ENCODE data around the gene WDR6. TPM values are rescaled to one million over a fixed set of nuclear protein-coding genes. Genes with fewer than 3 reads are reported as not detected.
"Not testable (repeated sequence)": the region's sequence is repeated elsewhere in the genome, so short reads cannot be mapped to it uniquely, and the experiment has no call there.

Gene WDR6
- total and polyA plus RNA-seq, 4 donors: 29.4 to 50.9 (median 47.0) TPM

DNA sequence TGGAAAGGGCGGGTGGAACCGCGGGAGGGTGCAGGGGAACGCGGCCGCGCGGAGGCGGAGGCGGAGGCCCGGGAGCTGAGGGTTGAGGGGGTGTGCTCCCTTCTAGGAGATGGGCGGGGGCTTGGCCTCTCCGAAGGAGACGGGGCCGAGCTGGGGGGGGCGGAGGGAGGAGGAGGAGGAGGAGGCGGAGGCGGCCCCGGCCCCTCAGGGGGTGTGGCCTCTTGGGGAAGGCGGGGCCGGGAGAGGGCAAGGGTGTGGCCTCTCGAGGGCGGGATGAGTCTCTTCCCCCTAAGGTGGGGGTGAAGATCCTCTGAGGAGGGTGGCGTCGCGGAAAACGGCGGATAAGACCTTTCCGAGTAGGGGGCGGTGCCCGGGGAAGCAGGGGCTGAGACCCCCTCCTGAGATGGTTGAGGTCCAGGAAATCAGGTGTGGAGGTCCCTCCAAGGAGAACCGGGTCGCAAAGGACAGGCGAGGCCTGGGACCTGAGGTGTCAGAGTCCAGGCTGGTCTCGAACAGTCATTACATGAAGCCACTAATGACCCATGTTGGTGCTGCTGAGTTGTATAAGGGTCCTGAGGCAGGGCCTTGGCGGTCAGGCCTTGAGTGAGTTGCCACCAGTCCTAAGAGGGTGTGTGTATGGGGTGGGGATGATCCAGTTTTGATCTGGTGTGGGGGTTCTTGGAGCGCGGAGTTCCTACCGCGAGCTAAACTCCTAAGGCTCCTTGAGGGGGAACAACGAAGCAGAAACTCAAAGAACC, 759 bp downstream of the WDR6 start:
- Histone ChIP-seq H3K4me3 (ENCODE audit: low read depth in 1 of 3, low read length in 3 of 3) (peak overlapping the region in 2 of 3 donors; percentile 64 to 69), H3K27me3 (ENCODE audit: control insufficient read depth in 4 of 4, insufficient read depth in 4 of 4, low read length in 3 of 4) (no peaks in the 10 kb centered on the region), H3K9me3 (ENCODE audit: control insufficient read depth in 4 of 4, low read length in 3 of 4) (no peaks in the 10 kb centered on the region), H3K27ac (ENCODE audit: low read depth in 1 of 2, low read length in 2 of 2) (peak overlapping the region; percentile 80 to 98), H3K9ac (ENCODE audit: low read depth in 1 of 2, low read length in 2 of 2) (peak overlapping the region in 1 of 2 donors; percentile 81), H3K36me3 (ENCODE audit: control insufficient read depth in 4 of 4, insufficient read depth in 3 of 4, low read depth in 1 of 4, low read length in 3 of 4) (peaks cover 0 to 16% (median 2%) of the 10 kb centered on the region in 4 donors), H3K4me1 (ENCODE audit: control insufficient read depth in 4 of 4, insufficient read depth in 4 of 4, low read length in 3 of 4) (peaks cover 6 to 31% (median 20%) of the 10 kb centered on the region in 4 donors)
- peak; percentile 94 for DNase-seq (ENCODE audit: low spot score)
- 23% methylated on average over 41 of the region's 41 CpGs for WGBS
- TF ChIP-seq ATF3 (IDR thresholded peaks at IDR 0.05) (no peak), FOXA2 (IDR thresholded peaks at IDR 0.05) (no peak), HNF4G (IDR thresholded peaks at IDR 0.05) (no peak), GABPA (IDR thresholded peaks at IDR 0.05 in 1 of 2, conservative IDR thresholded peaks at IDR 0.05 in 1 of 2) (no peak), YY1 (IDR thresholded peaks at IDR 0.05) (no peak), TAF1 (conservative IDR thresholded peaks at IDR 0.05) (no peak), JUND (IDR thresholded peaks at IDR 0.05) (no peak), EGR1 (IDR thresholded peaks at IDR 0.05; ENCODE audit: low read depth in 2 of 2) (no peak), SP1 (IDR thresholded peaks at IDR 0.05) (no peak)
- TF ChIP-seq, protein P1, sequence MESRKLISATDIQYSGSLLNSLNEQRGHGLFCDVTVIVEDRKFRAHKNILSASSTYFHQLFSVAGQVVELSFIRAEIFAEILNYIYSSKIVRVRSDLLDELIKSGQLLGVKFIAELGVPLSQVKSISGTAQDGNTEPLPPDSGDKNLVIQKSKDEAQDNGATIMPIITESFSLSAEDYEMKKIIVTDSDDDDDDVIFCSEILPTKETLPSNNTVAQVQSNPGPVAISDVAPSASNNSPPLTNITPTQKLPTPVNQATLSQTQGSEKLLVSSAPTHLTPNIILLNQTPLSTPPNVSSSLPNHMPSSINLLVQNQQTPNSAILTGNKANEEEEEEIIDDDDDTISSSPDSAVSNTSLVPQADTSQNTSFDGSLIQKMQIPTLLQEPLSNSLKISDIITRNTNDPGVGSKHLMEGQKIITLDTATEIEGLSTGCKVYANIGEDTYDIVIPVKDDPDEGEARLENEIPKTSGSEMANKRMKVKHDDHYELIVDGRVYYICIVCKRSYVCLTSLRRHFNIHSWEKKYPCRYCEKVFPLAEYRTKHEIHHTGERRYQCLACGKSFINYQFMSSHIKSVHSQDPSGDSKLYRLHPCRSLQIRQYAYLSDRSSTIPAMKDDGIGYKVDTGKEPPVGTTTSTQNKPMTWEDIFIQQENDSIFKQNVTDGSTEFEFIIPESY (IDR thresholded peaks at IDR 0.05): no peak

DNA sequence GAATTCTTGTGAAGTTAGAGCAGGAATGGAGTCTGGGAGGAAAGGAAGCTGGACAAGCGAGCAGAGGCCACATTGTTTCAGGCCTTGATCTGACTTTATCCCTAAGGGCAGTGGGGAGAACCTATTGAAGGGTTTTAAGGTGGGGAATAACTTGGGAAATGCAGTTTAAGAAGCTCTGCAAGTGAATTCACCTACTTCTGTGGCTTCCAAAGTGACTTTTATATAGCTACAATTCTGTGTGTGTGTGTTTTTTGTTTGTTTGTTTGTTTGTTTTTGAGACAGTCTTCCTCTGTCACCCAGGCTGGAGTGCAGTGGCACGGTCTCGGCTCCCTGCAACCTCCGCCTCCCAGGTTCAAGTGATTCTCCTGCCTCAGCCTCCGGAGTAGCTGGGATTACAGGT, 1.4 kb downstream of the WDR6 start:
- peaks cover 6 to 31% (median 20%) of the 10 kb centered on the region in 4 donors for H3K4me1 ChIP-seq (ENCODE audit: control insufficient read depth in 4 of 4, insufficient read depth in 4 of 4, low read length in 3 of 4)
- WGBS: 94% methylated on average over 5 of the region's 5 CpGs
- H3K4me3 ChIP-seq (ENCODE audit: low read depth in 1 of 3, low read length in 3 of 3); H3K9ac ChIP-seq (ENCODE audit: low read depth in 1 of 2, low read length in 2 of 2); H3K9me3 ChIP-seq (ENCODE audit: control insufficient read depth in 4 of 4, low read length in 3 of 4); DNase-seq (ENCODE audit: low spot score); H3K27me3 ChIP-seq (ENCODE audit: control insufficient read depth in 4 of 4, insufficient read depth in 4 of 4, low read length in 3 of 4): not testable (repeated sequence)
- peaks cover 0 to 18% (median 2%) of the 10 kb centered on the region in 4 donors for H3K36me3 ChIP-seq (ENCODE audit: control insufficient read depth in 4 of 4, insufficient read depth in 3 of 4, low read depth in 1 of 4, low read length in 3 of 4)
- H3K27ac ChIP-seq (ENCODE audit: low read depth in 1 of 2, low read length in 2 of 2): peak overlapping the region in 1 of 2 donors; percentile 64

DNA sequence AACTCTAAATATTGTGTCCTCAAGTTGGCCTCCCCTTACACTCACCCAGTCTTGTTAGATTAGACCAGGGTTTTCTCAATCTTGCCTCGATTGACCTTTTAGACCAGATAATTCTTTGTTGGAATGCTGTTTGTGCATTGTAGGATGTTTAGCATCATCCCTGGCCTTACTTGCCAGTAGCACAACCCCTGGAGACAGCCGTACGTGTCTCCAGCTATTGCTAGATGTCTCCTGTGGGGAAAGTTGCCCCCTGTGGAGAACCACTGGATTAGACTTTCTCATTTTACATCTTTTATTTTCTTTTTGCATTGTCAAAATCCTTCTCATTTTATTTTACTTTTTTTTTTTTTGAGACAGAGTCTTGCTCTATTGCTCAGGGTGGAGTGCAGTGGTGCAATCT, 2.2 kb downstream of the WDR6 start:
- no peak overlapping the region for H3K4me3 ChIP-seq (ENCODE audit: low read depth in 1 of 3, low read length in 3 of 3)
- no peak overlapping the region for H3K27ac ChIP-seq (ENCODE audit: low read depth in 1 of 2, low read length in 2 of 2)
- H3K27me3 ChIP-seq (ENCODE audit: control insufficient read depth in 4 of 4, insufficient read depth in 4 of 4, low read length in 3 of 4): no peaks in the 10 kb centered on the region
- TF ChIP-seq RAD21 (IDR thresholded peaks at IDR 0.05) (no peak), RXRA (IDR thresholded peaks at IDR 0.05) (no peak), ATF3 (IDR thresholded peaks at IDR 0.05) (no peak), MAX (IDR thresholded peaks at IDR 0.05) (no peak), NR2F2 (IDR thresholded peaks at IDR 0.05) (no peak), TAF1 (conservative IDR thresholded peaks at IDR 0.05) (no peak), FOXA2 (IDR thresholded peaks at IDR 0.05) (no peak), HNF4A (conservative IDR thresholded peaks at IDR 0.05) (no peak), CTCF (IDR thresholded peaks at IDR 0.05; ENCODE audit: low read depth, low read length, missing input control) (no peak), EGR1 (IDR thresholded peaks at IDR 0.05; ENCODE audit: low read depth in 2 of 2) (no peak), FOXA1 (IDR thresholded peaks at IDR 0.05) (no peak), SP1 (IDR thresholded peaks at IDR 0.05) (no peak), YY1 (IDR thresholded peaks at IDR 0.05) (no peak)
- no peak for DNase-seq (ENCODE audit: low spot score)
- peaks cover 6 to 27% (median 19%) of the 10 kb centered on the region in 4 donors for H3K4me1 ChIP-seq (ENCODE audit: control insufficient read depth in 4 of 4, insufficient read depth in 4 of 4, low read length in 3 of 4)
- H3K9me3 ChIP-seq (ENCODE audit: control insufficient read depth in 4 of 4, low read length in 3 of 4): no peaks in the 10 kb centered on the region
- peaks cover 0 to 24% (median 3%) of the 10 kb centered on the region in 4 donors for H3K36me3 ChIP-seq (ENCODE audit: control insufficient read depth in 4 of 4, insufficient read depth in 3 of 4, low read depth in 1 of 4, low read length in 3 of 4)
- H3K9ac ChIP-seq (ENCODE audit: low read depth in 1 of 2, low read length in 2 of 2): no peak overlapping the region
- 85% methylated on average over 3 of the region's 3 CpGs for WGBS

Data from liver (tissue), 9 donors.